ENCODE measurements around the gene PRELID3B. TPM values are rescaled to one million over a fixed set of nuclear protein-coding genes. Genes with fewer than 3 reads are reported as not detected.

Gene PRELID3B
- total and polyA plus RNA-seq, 2 of the 13 experiments (the other 11 are each of a cell fraction or from before 2014, with no cell fraction given), result 23.3 to 42.6 TPM

GRCh38 chr20:59032023-59032712 lies 10.4 kb downstream of the PRELID3B start, which contains the start of gene ATP5F1E (continued):
- TF ChIP-seq HINFP (CRISPR knock-in tag; IDR thresholded peaks at IDR 0.05; ENCODE audit: low read depth) (peak; percentile 25; the same call in 1 of the 2 replicates), PTBP1 (IDR thresholded peaks at IDR 0.05; ENCODE audit: low read depth, low read length, poor library complexity, severe bottlenecking) (no peak), MAZ (IDR thresholded peaks at IDR 0.05; ENCODE audit: borderline replicate concordance, low read depth, low read length) (peak; percentile 95), MAZ (CRISPR knock-in tag; IDR thresholded peaks at IDR 0.05; ENCODE audit: low read depth) (peak; percentile 99), IKZF1 (IDR thresholded peaks at IDR 0.05) (no peak), ZNF280D (CRISPR knock-in tag; IDR thresholded peaks at IDR 0.05) (peak; percentile 87), ZBTB42 (CRISPR knock-in tag; IDR thresholded peaks at IDR 0.05) (peak; percentile 77), ZNF30 (CRISPR knock-in tag; IDR thresholded peaks at IDR 0.05) (peak; percentile 90; the same call in 1 of the 2 replicates), ZBTB37 (CRISPR knock-in tag; IDR thresholded peaks at IDR 0.05) (peak; percentile 55; the same call in 1 of the 2 replicates), TGIF2 (CRISPR knock-in tag; IDR thresholded peaks at IDR 0.05) (peak; percentile 47), SMARCC2 (IDR thresholded peaks at IDR 0.05) (no peak), ZNF841 (CRISPR knock-in tag; IDR thresholded peaks at IDR 0.05; ENCODE audit: borderline replicate concordance) (peak; percentile 78; the same call in 1 of the 2 replicates), KDM6A (CRISPR knock-in tag; IDR thresholded peaks at IDR 0.05; ENCODE audit: low read depth) (no peak), ZNF616 (CRISPR knock-in tag; IDR thresholded peaks at IDR 0.05; ENCODE audit: low read depth) (peak; percentile 40; the same call in 1 of the 2 replicates), ADNP (CRISPR knock-in tag; IDR thresholded peaks at IDR 0.05) (no peak), ZNF12 (CRISPR knock-in tag; IDR thresholded peaks at IDR 0.05) (peak; percentile 56; the same call in 1 of the 2 replicates), ZNF83 (CRISPR knock-in tag; IDR thresholded peaks at IDR 0.05; ENCODE audit: borderline replicate concordance) (peak; percentile 78; the same call in 1 of the 2 replicates), RBFOX2 (IDR thresholded peaks at IDR 0.05; ENCODE audit: low read depth, low read length) (peak; percentile 100), ZNF101 (CRISPR knock-in tag; IDR thresholded peaks at IDR 0.05; ENCODE audit: borderline replicate concordance, low read depth) (no peak; the same call in 1 of the 2 replicates), SP140L (CRISPR knock-in tag; IDR thresholded peaks at IDR 0.05; ENCODE audit: borderline replicate concordance) (no peak; the same call in 1 of the 2 replicates), ZEB1 (IDR thresholded peaks at IDR 0.05; ENCODE audit: insufficient replicate concordance, low read depth) (no peak), ZNF251 (CRISPR knock-in tag; IDR thresholded peaks at IDR 0.05) (no peak; the same call in 1 of the 2 replicates), ZNF546 (CRISPR knock-in tag; conservative IDR thresholded peaks at IDR 0.05) (peak; percentile 77)

Data from HepG2 (cell line).